Fibroblast of skin of right quadriceps (primary cell): Measurements from ENCODE around the gene RGS9.
A peak's percentile ranks its signal among the peaks of the same experiment; 100 is the strongest.

Experiments
- DNase-seq: peaks from one replicate; pipeline ENCODE4 v3.0.0-alpha.2; 2013

The RGS9 gene

DNA sequence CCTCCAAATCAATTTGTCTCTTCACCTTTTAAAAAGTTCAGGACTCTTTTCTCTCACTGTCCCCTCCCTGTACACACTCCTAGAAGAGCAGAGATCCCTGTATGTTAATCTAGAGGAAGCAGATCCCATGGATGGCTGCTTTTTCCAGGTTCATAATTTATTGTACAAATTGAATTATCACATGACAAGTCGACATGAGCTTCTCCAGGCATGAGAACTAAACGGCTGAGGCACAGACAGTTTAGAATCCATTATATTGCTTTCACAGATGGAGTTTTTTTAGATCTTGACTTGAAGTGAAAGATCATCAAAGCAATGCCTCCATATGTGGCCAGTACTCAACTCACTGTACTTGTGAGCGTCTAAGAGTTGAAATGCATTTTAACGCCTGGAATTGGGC is 47.9 kb downstream of the RGS9 start:
- no peak for DNase-seq

DNA sequence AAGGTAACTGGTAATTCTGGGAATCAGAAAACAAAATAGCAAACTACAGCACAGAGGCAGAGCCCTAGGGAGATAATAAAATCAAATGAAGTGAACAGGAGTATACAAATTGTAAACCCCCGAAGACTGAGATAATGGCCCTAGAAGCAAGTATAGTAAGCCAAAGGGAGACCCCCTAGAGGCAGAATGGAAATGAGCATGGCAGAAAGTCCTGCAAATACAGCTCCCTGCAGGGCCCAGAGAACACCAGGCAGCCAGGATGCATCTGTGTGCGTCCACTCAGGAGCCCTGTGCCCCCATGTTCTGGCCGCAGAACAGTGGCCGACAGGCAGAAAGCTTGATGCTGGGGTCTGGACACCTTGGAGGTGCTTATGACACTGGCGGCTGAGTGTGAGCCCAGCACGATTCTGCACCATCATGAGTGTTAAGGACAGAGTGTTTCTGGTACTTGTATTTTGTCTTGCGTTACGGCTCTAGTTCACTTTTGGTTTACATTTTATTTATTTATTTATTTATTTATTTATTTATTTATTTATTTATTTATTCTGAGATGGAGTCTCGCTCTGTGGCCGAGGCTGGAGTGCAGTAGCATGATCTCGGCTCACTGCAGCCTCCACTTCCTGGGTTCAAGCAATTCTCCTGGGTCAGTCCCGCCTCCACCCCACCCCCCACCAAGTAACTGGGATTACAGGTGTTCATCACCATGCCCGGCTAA is 48.7 kb downstream of the RGS9 start:
- DNase-seq = no peak

DNA sequence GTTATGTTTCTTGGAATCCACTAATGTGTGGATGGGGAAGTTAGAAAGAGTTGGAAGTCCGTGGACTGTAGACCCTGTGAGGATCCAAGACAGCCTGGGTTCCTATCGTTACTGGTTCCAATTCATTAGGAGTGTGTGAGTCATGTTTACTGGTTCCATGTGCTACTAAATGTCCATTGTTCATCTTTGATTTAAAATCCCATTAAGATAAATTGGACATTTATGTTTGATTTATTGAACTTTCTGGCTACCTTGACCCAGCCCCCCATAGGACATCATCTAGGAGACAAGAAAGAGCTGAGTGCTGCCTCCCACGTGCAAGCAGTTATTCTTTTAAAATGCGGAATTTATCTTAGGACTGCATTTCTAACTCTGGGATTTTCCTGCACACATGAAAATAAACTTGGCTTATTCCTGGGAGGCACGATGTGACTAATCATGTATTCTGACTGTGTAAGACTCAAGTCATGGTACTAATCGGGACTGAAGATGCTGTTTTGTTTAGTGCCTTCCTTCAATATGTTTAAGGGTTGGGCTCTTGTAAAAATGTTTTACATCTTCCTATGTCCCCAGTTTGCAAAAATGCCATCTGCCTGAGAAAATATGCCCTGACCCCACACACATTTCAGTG is 53.4 kb downstream of the RGS9 start:
- DNase-seq = peak; percentile 43

DNA sequence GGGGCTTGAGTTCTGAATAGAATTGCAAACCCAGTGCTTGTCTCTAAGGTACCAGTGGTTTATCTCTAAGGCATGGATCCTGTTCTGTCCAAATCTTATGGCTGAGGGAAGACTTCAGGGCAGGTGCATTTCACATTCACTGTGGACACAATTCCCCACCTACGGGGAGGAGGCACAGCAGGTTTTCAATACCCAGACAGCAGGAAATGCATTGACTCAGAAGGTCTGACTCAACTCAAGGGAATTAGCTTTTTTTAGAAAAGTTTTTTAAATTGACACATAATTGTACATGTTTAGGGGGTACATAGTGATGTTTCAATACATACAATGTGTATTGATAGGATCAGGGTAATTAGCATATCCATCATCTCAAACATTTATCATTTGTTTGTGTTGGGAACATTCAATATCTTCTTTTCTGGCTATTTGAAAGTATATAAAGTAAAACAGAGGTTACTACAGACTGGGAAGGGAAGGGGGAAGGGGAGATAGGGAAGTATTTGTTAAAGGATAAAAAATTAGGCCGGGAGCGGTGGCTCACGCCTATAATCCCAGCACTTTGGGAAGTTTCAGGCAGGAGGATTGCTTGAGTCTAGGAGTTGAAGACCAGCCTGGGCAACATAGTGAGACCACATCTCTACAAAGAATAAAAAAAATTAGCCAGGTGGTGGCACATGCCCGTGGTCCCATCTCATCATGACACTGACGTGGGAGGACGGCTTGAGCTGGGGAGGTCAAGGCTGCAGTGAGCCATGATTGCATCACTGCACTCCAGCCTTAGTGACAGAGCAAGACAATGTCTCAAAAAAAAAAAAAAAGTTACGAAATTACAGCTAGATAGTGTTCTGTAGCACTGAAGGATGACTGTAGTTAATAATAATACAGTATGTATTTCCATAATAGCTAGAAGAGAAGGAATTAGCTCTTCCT is 54.9 kb downstream of the RGS9 start:
- peak; percentile 68 for DNase-seq

DNA sequence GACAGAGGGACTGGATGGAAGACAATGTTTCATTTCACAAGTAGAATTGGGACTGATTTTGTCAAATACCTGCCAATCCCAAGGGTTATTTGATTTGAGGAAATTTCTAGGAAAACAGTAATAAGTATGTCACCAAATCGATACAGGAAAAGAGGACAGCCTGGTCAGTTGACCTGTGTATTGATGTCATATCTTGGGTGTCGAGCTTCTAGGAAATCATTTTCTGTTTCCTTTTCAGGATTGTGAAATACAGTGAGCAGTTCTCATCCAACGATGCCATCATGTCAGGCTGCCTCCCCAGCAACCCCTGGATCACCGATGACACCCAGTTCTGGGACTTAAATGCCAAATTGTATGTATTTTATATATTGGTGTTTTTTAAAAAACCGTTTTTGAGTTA is 56.1 kb downstream of the RGS9 start:
- DNase-seq = no peak

DNA sequence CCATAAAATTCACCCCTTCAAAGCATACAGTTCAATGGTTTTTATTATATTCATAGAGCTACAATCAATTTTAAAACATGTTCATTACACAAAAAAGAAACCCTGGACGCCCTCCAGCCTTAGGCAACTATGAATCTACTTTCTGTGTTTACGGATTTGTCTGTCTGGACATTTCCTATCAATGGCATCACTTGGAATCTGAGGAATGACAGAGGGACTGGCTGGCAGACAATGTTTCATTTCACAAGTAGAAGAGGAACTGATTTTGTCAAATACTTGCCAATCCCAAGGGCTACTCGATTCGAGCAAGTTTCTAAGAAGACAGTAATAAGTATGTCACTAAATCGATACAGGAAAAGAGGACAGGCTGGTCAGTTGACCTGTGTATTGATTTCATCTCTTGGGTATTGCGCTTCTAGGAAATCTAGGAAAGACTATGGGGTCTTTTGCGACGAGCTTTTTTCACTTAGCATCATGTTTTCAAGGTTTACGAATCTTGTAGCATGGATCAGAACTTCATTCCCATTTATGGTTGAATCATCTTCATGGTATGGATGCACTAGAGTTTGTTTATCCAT is 56.6 kb downstream of the RGS9 start:
- peak; percentile 17 for DNase-seq

DNA sequence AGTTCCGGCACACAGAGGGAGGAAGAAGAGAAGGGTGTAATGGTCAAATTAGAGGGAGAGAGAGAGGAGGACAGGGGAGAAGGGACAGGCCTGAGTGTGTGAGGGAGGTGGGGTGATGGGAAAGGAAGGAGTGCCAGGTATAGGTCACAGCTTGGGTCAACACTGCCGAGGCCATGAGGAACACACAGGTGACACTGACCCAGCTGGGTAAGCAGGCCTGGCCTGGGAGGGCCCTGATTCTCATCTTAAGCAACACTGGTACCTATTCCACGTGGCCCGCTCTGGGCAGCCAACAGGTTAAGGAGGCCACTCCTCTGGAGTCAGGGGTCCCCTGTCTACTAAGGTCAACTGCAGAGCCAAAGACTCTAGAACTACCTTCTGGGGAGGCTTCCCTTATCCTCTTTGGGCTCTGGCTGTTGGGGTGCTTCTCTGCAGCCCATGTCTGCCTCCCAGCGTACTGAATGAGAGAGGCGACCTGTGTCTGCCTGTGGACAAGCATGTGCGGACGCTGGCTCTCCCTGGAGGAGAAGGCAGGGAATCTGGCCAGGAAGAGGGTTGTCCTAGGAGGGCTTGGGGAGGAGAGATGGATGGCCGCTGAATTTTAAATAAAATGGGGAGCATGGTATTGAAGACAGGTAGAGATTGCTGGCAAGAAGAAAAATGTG is 57.6 kb downstream of the RGS9 start:
- no peak for DNase-seq

DNA sequence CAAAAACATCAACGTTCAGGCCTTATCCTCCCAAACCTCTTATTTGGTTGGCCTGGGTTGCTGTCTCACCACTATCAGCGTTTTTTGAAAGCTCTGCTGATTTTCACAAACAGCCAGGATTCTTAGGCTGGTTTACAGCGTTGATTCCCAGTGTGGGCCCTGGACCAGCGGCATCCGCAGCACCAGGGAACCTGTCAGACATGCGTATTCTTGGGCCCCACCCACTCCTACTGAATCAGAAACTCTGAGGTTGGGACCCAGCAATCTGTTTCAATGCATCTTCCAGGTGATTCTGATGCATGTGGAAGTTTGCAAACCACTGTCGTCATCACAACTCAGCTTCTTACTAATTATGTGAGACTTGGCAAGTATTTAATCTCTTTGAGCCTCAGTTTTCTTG is 58.5 kb downstream of the RGS9 start:
- DNase-seq = no peak

DNA sequence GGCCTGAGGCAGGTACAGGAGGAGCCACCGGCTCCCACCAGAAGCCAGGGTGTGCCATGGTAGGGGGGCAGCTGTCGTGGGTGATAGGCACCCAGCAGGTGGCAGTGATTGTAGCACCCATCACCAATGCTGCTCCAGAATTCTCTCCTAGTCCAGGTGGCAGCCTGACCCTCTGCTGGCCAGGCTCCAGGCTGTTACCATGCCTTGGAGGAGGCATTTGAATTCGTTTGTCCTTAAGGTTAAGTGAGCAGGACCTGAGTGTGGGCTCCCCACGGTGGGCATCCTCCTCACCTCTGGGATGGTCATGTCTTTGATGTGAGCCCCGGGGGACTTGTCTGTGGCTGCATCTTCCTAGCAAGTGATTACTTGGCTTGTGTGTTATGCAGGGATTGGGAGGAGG is 59.4 kb downstream of the RGS9 start:
- DNase-seq = no peak

DNA sequence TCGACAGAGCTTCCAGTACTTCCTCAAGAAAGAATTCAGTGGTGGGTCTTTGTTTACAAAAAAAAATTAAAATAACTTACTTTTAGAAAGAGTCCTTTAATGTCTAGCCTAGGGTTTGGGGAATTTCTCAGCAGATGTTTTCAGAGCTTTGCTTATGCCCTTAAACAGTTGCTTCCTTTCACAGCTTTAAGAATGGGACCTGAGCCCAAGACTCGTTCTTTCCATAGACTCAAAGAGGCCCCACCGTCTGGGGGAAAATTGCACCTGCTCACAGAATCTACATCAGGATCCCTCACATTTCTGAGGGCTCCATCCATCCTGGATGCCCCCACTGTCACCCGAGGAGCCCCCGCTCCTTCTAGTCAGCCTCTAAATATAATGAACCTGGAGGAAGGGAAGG is 60.0 kb downstream of the RGS9 start:
- no peak for DNase-seq

DNA sequence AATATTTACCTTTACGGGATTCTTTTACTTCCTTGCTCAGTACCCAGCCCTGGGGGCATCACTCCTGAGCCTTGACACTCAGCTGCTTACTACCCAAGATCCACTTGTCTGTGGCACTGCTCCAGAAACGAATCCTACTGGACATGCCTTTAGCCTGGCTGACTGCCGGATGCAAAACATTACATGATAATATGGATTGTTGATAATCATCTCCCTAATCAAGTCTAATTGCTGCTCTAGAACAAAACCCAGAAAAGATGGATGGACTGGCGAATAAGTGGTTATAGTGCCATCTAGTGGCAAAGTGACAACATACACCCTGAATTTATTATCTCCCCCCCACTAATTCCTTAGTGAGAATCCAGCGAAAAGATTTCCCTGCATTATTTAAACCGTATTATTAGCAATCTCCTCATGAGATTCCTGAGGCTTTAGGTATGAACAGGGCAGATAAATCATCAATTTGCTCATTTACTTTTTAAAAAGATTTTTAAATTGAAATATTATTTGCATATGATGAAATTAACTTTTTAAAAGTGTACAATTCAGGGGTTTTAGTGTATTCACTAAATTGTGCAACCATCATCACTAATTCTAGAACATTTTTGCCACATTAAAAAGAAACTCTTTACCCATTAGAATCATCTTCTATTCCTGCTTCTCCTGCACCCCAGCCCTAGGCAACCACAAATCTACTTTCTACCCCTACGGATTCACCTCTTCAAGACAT is 61.6 kb downstream of the RGS9 start:
- DNase-seq = peak; percentile 60

DNA sequence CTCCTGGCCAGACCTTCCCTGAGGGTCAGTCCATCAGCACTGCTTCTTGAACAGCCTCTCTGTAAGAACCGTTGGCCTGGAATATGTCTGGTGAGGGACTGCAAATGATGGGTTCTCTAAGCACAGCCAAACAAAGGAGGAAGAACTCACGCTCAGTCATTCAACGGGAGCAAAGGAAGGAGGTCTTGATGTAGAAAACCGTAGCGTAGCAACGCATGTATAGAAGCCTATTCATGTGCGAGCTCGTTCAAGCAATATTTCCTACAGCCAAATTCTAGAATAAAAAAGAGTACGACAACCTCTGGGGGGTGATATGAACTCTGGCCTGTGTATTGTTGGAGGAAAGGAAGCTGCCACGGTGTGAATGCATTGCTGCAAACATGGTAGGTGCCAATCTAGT is 64.2 kb downstream of the RGS9 start:
- no peak for DNase-seq

DNA sequence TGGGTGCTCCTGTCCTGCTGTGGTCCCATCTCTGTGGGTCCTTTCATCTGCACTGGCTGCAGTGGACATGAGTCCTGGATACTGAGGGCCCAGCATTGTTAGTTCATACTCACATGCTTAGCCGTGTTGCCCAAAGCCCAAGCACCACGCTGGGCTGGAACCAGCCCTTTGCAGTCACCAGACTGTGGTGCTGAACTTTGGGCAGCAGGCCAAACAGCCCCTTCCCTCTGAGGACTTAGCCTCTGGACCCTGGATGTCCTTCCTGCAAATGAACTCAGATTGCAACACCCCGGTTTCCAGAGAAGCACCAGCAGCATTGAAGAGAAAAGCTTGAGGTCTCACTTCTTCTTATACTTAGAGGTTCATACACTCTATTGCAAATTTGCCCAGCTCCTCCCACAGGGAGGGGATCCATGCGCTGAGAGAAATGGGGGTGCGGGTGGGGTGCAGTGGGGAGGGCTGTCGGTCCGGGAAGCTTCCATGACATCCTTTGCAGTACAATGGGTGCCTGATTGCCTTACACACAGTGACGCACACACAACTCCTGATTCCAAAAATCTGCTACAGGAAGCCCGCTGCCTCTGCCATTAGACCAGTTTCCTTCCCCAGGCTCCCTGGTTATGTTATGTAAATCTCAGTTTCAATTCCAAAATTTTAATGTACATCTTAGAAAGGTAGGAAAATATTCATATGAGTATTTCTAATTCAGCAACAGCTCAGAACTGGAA is 65.8 kb downstream of the RGS9 start:
- no peak for DNase-seq

DNA sequence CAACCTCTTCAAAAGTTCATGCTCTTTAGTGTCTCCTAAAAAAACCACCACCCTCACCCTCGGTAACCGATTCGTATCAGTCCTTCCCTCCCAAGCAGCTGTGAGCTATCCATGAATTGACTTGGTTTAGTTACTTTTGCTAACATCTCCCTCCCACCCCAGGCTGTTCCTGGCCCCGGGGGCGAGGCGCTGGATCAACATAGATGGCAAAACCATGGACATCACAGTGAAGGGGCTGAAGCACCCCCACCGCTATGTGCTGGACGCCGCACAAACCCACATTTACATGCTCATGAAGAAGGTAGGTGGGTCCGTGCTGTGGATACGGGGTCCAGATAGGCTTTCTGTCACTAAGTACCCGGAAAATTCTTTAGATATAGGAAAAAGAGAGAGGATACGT is 66.8 kb downstream of the RGS9 start:
- no peak for DNase-seq

DNA sequence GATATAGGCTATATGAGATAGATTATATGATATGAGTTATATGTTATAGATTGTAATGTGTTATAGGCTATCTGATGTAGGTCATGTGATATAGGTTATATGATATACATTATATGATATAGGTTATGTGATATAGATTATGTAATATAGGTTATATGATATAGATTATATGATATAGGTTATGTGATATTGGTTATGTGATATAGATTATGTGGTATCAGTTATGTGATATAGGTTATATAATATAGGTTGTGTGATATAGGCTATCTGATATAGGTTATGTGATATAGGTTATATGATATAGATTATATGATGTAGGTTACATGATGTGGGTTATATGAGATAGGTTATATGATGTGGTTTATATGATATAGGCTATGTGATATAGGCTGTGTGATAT is 68.5 kb downstream of the RGS9 start:
- DNase-seq = no peak

DNA sequence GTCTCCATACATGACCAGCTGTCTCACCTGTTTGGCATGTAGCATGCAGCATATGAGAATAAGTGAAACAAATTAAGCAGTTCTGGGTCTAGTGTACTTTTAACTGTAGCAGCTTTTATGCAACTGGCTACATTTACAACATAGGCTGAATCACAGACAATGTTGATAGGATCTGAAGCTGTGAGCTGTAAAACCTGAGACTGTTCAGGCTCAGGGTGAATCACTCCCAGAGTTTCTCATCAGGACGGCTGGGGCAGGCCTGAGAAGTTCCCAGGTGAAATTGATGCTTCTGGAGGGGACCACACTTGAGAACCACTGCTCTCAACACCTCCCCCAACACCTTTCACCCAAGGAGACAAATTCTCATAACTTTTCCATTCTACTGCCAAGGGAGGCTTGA is 70.3 kb downstream of the RGS9 start:
- peak; percentile 28 for DNase-seq

DNA sequence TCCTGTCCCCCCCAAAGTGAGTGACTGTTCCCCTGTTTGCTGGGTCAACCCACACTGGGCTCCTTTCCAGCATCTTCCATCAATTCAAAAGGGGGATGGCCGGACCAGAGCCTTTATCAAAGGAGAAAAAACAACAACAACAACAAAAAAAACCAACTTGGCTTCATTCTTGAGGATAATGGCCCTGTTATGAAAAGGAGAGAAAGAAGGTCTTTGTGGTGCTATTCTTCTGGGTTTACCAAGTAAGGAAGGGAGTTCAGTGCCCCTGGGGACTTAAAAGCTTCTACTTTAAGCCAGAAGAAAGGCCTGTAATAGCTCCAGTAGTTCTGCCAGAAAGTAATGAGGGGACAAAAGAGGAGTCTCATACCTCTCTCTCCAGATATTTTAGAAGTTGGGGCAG is 71.5 kb downstream of the RGS9 start:
- no peak for DNase-seq

DNA sequence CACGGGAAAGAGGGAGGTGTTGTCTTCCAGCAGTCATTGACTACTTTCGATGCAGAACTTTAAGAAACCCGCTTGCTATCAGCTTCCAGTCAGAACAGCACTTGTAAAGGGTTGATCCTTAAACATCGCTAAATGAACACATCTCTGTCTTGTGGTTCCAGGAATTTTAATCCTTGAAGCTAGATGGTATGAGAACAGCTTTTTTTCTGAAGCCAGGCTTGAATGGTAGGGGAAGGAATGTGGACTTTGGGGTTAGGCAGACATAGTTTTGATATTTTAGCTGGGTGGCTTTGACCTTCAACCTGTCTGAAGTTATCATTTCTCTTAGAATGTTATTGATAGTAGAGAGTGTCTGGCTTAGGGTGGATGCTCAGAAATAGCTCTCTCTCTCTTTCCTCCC is 81.1 kb downstream of the RGS9 start:
- no peak for DNase-seq

DNA sequence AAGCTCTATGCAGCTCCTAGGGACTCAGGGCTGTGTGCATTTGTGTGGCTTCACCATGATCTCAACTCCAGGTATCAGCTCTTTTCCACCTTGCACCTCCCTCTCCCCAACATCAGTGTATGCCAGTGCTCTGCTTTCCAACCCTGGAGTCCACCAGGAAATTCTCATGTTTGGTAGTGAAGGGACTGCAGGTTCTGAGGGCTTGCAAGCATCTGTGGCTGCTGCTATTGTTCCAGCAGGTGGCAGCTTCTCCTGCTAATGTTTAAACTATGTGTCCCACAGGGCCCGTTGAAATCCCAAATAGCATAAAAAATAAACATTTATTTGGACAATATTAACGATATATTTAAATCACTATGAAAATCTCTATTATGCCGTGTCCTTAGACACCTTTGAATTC is 82.0 kb downstream of the RGS9 start:
- DNase-seq = no peak

DNA sequence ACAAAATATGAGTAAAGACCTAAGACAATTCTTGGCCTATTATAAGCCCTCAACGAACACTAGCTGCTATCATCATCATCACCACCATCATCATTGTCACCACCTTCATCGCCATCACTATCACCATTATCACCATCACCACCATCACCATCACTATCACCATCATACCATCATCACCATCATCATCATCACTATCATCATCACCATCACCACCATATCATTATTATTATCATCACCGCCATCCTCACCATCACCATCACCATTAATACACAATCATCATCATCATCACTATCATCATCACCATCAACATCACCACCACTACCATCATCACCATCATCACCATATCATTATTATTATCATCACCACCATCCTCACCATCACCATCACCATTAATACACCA is 82.5 kb downstream of the RGS9 start:
- DNase-seq = no peak

DNA sequence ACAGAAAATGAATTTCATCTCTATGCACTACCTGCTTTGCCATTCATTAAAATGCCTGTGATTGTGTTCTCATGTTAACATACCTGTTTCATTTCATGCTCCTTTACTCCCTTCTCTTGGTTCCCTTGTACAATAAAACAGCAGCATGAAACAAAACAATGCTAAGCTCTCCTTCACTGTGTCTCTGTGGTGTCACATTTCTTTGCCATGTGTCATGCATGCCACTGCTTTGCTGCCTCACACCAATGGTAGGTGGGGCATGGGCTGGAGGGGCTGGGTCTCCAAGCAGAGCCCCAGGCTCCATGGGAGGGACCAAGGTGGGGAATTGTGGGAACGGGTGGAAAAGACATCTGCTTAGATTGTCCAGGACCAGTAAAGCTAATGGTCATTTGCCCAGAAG is 83.6 kb downstream of the RGS9 start:
- DNase-seq = peak; percentile 63
